Anterior cingulate cortex (tissue), 58 donors: ENCODE results near the gene EPHA8.

Experiments
- DNase-seq, 58 donors: peaks; one replicate each; lab custom pipeline; 2025; lab: John Stamatoyannopoulos, UW

The EPHA8 gene

GRCh38 chr1:22587247-22587646, 24.0 kb downstream of the EPHA8 start:
- DNase-seq = no peak

GRCh38 chr1:22588899-22589422, 25.7 kb downstream of the EPHA8 start:
- DNase-seq = no peak

GRCh38 chr1:22591576-22591975, 28.3 kb downstream of the EPHA8 start:
- no peak for DNase-seq

GRCh38 chr1:22592051-22592450, 28.8 kb downstream of the EPHA8 start:
- DNase-seq = no peak

- no peak for DNase-seq
These were observed 29.9 kb downstream of the EPHA8 start for GRCh38 chr1:22592919-22593790.

- DNase-seq = no peak
These were observed 31.1 kb downstream of the EPHA8 start for GRCh38 chr1:22594396-22594795.

- no peak for DNase-seq
These were observed 31.8 kb downstream of the EPHA8 start for GRCh38 chr1:22595108-22595507.

- no peak for DNase-seq
These were observed 34.1 kb downstream of the EPHA8 start for GRCh38 chr1:22597301-22597965.

GRCh38 chr1:22597996-22598395, 34.7 kb downstream of the EPHA8 start:
- DNase-seq = no peak

GRCh38 chr1:22598736-22599135, 35.4 kb downstream of the EPHA8 start:
- DNase-seq = no peak

- DNase-seq = no peak
These were observed 37.0 kb downstream of the EPHA8 start for GRCh38 chr1:22600071-22600816.

- no peak for DNase-seq
These were observed 37.7 kb downstream of the EPHA8 start for GRCh38 chr1:22600817-22601605.

- DNase-seq = no peak
These were observed 38.3 kb downstream of the EPHA8 start for GRCh38 chr1:22601610-22602009.

GRCh38 chr1:22602060-22602740, 38.9 kb downstream of the EPHA8 start:
- no peak for DNase-seq

GRCh38 chr1:22606161-22606560, 42.9 kb downstream of the EPHA8 start:
- DNase-seq = no peak

GRCh38 chr1:22607154-22607553, 43.9 kb downstream of the EPHA8 start:
- DNase-seq = no peak

GRCh38 chr1:22608361-22608760, 45.1 kb downstream of the EPHA8 start:
- no peak for DNase-seq

- DNase-seq = no peak
These were observed 46.0 kb downstream of the EPHA8 start for GRCh38 chr1:22609291-22609690.

- no peak for DNase-seq
These were observed 48.2 kb downstream of the EPHA8 start for GRCh38 chr1:22611530-22611947.
